ENCODE measurements around the gene MRGPRG.
"Not testable (repeated sequence)": the region's sequence is repeated elsewhere in the genome, so short reads cannot be mapped to it uniquely, and the experiment has no call there.

- TF ChIP-seq MXI1 (conservative IDR thresholded peaks at IDR 0.05; ENCODE audit: poor library complexity, severe bottlenecking); SMC3 (conservative IDR thresholded peaks at IDR 0.05; ENCODE audit: poor library complexity); EZH2 (IDR thresholded peaks at IDR 0.05; ENCODE audit: borderline replicate concordance, insufficient read depth, low read length, poor library complexity, severe bottlenecking); REST (IDR thresholded peaks at IDR 0.05; ENCODE audit: borderline replicate concordance): not testable (repeated sequence)
- TF ChIP-seq, protein P1, sequence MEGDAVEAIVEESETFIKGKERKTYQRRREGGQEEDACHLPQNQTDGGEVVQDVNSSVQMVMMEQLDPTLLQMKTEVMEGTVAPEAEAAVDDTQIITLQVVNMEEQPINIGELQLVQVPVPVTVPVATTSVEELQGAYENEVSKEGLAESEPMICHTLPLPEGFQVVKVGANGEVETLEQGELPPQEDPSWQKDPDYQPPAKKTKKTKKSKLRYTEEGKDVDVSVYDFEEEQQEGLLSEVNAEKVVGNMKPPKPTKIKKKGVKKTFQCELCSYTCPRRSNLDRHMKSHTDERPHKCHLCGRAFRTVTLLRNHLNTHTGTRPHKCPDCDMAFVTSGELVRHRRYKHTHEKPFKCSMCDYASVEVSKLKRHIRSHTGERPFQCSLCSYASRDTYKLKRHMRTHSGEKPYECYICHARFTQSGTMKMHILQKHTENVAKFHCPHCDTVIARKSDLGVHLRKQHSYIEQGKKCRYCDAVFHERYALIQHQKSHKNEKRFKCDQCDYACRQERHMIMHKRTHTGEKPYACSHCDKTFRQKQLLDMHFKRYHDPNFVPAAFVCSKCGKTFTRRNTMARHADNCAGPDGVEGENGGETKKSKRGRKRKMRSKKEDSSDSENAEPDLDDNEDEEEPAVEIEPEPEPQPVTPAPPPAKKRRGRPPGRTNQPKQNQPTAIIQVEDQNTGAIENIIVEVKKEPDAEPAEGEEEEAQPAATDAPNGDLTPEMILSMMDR (IDR thresholded peaks at IDR 0.05; ENCODE audit: poor library complexity, severe bottlenecking): not testable (repeated sequence)
These were observed 43.2 kb upstream of the MRGPRG start for GRCh38 chr11:3261831-3262230.

All from neural cell (in vitro differentiated cells).